H1 (cell line): ENCODE data around the gene DDX49. TPM values are rescaled to one million over a fixed set of nuclear protein-coding genes. Genes with fewer than 3 reads are reported as not detected.

Source experiments
- CTBP2 ChIP-seq: IDR thresholded peaks from 2 replicates; pipeline ENCODE4 v1.7.0; 2011; ENCODE audit warnings: borderline replicate concordance, mild to moderate bottlenecking, moderate library complexity, mixed read lengths, low read length; ENCODE audit not compliant: insufficient read depth, insufficient read length
- FOSL1 ChIP-seq: IDR thresholded peaks from 2 replicates; pipeline ENCODE4 v1.6.1; 2011; ENCODE audit warnings: mild to moderate bottlenecking, low read depth, low read length, moderate library complexity; ENCODE audit not compliant: insufficient read depth
- RNF2 ChIP-seq: fragments of 200-900, 300-1000 bp; sonication (generic); IDR thresholded peaks from 2 replicates; pipeline ENCODE4 v1.7.1; 2016; ENCODE audit warnings: borderline replicate concordance, low read depth, mild to moderate bottlenecking, antibody characterized with exemption, low read length; ENCODE audit not compliant: poor library complexity, severe bottlenecking; ENCODE audit errors: missing control alignments
- polyA plus RNA-seq, 7 experiments: library from polyadenylated mRNA; depleted of rRNA in 3 of 7; stranded (reverse) in 5 of 7; unstranded in 2 of 7; fragments of >200 nt in 5 of 7; fragments of 200-250 nt in 2 of 7; gene quantifications; 1 replicate in 5 of 7; 2 replicates in 1 of 7; 4 replicates in 1 of 7; pipeline versions ENCODE4 v1.2.1 to v1.2.3, GENCODE V29; 2011 to 2013; ENCODE audit warnings: missing spikeins in 2 of 7, mixed read lengths in 2 of 7
- total RNA-seq: library from RNA; stranded (reverse); fragmentation: NEBNext Ultra II Directional; extraction: Animal tissue kit (Norgen Biotek cat#: 25700); gene quantifications from 2 replicates; pipeline ENCODE4 v1.2.1, GENCODE V29; 2021
- TF ChIP-seq, protein P1 (sequence below): IDR thresholded peaks from 2 replicates; pipeline ENCODE4 v1.6.1; 2012; ENCODE audit warnings: low read length, inconsistent platforms

The DDX49 gene
- total and polyA plus RNA-seq, 2 of the 8 experiments (the other 6 are each of a cell fraction or from before 2014, with no cell fraction given), result 41.3 to 46.5 TPM

DNA sequence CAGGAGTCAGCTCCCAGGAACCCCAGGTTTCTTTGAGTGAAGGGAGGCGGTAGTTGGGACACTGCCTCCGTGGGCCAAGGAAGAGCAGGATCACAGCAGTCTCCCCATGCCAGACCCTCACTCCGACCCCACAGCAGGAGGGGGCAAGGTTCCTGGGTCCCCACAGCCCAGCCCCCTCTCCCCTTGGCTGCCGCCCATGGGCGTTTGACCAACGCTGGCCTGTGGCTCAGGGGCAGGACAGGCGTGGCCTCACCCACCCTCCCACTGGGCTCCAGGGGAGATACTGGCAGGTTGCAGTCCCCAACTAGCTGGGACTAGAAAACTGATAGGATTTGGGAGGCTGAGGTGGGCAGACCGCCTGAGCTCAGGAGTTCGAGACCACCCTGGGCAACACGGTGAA is 9.5 kb upstream of the DDX49 start (continued):
- TF ChIP-seq RNF2 (no peak), FOSL1 (no peak), CTBP2 (no peak)
- TF ChIP-seq, protein P1, sequence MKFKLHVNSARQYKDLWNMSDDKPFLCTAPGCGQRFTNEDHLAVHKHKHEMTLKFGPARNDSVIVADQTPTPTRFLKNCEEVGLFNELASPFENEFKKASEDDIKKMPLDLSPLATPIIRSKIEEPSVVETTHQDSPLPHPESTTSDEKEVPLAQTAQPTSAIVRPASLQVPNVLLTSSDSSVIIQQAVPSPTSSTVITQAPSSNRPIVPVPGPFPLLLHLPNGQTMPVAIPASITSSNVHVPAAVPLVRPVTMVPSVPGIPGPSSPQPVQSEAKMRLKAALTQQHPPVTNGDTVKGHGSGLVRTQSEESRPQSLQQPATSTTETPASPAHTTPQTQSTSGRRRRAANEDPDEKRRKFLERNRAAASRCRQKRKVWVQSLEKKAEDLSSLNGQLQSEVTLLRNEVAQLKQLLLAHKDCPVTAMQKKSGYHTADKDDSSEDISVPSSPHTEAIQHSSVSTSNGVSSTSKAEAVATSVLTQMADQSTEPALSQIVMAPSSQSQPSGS, result no peak
- TF ChIP-seq, all 59 proteins: peak for 0
